GM12873 (cell line): Measurements from ENCODE around the gene EXT2.

Source experiments
- TF ChIP-seq, protein P1 (sequence below): IDR thresholded peaks from 2 replicates; pipeline ENCODE4 v1.5.1; 2012; ENCODE audit warnings: low read depth, mild to moderate bottlenecking, moderate library complexity, low read length, control low read depth; ENCODE audit not compliant: insufficient read depth; ENCODE audit errors: missing control alignments

The EXT2 gene

DNA sequence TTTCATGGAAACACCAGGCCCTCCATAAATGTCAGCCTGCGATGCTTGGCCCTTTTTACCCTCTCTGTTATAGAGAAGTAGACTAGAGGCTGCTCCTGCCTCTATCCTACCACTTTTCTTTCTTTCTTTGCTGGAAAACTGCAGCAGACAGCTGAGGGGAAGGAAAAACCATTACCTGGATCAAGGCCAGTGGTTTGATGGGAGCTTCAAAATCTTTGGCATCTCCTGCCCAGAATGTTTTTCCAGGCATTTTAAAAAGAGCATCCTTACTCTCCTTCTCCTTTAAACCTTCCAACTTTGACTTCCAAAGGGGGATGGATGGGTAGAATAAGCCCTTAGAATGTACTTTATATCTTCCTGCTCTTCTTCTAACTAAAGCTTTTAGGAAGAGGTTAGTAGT lies 44.9 kb downstream of the EXT2 start:
- TF ChIP-seq, protein P1, sequence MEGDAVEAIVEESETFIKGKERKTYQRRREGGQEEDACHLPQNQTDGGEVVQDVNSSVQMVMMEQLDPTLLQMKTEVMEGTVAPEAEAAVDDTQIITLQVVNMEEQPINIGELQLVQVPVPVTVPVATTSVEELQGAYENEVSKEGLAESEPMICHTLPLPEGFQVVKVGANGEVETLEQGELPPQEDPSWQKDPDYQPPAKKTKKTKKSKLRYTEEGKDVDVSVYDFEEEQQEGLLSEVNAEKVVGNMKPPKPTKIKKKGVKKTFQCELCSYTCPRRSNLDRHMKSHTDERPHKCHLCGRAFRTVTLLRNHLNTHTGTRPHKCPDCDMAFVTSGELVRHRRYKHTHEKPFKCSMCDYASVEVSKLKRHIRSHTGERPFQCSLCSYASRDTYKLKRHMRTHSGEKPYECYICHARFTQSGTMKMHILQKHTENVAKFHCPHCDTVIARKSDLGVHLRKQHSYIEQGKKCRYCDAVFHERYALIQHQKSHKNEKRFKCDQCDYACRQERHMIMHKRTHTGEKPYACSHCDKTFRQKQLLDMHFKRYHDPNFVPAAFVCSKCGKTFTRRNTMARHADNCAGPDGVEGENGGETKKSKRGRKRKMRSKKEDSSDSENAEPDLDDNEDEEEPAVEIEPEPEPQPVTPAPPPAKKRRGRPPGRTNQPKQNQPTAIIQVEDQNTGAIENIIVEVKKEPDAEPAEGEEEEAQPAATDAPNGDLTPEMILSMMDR = no peak

DNA sequence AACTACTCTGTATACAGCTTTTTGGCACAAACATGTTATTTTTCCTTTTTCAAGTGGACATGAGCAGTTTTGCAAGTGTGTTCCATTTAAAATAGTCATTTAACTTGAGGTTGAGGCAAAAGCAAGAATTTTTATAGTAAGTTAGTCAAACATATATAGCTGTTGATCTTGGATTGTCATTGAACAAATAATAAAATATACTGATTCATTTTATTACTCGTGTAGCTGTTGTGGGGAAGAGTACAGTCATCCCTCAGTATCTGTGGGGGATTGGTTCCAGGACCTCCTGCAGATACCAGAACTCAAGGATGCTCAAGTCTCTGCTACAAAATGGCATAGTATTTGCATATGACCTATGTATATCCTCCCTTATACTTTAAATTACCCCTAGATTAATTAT lies 45.3 kb downstream of the EXT2 start:
- TF ChIP-seq, protein P1 = no peak

DNA sequence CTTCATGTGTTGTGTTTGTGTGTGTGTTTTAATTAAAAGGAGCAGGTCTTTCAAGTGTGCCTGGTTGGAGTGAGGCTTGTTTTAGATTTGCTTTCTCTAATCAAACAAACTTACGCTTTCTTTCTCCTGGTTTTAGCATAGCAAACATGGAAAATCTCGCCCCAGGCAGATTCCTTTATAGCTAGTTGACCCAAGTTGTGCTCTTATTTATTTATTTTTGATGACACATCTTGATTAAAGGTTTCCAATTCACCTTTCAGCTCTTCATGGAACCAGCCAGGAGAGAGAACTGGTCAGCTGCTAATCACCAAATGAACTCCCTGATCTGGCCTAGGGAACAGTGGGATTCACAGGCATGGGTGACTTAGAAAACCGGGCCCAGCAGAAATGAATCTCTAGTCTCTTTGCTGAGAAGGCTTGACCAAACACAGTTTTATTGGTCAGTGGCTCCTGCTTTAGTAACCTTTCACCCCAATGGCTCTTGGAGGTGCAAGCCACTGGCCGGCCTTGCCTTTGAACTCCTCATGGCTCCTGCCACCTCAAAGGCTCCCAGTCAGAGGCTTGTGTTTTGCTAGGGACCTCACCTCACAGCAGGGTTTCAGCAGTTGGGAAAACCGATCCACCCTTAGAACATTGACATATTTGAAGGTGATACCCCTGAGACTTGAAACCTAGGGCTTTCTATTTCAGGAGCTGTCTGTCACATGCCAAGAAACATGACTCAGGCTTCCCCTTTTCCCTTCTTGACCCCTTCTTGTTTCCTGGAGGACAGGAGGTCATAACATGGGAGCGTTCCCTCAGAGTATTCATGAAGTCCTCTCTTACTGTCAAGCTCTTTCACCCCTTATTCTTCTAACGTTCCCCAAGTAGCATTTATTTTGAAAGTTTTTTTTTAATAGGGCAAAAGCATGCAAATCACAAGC lies 48.8 kb downstream of the EXT2 start:
- TF ChIP-seq, protein P1 = no peak

DNA sequence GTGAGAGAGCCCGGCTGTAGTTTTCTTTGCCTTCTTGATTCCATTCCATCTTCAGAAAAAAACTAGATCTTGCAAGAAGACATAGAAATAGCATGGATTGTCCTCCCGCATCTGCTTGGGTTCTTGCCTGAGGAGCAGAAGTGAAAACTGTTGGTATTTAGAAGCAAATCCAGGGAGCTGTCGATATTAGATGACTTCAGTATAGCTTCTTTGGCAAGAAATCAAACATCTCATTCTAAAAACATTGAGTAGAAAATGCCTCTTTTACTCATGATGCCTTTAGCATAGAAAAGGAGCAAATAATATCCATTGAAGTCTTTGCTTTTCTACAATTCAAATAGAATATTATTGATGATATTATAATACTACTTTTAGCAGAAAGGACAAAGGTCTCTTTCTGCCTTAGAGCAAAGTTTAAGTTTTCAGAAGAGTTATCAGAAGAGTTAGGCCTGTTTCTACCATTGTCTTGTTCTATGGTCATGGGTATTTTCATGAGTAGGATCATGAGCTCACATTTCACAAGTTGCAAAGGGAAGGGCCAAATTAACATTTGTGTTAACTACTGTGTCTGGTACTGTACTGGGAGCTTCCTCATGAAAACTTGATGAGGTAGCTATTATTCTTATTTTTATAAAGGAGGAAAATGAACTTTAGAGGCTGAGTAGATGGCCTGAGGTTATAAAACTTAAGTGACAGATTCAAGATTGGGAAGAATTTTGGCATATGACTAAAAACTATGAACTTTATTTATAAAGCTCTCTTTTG lies 49.7 kb downstream of the EXT2 start:
- TF ChIP-seq, protein P1 = no peak

GRCh38 chr11:44146931-44147330 lies 51.5 kb downstream of the EXT2 start:
- TF ChIP-seq, protein P1 = no peak

- TF ChIP-seq, protein P1 = no peak
Observed at GRCh38 chr11:44147751-44148150, 52.3 kb downstream of the EXT2 start.

- TF ChIP-seq, protein P1 = no peak
Observed at GRCh38 chr11:44149651-44150050, 54.2 kb downstream of the EXT2 start.
